SK-N-SH (cell line): ENCODE measurements around the gene PHOSPHO2. TPM values are rescaled to one million over a fixed set of nuclear protein-coding genes. Genes with fewer than 3 reads are reported as not detected.

Source experiments
- CTCF ChIA-PET: fragments of 300-600, 350-600 bp; formaldehyde crosslinking; extraction: SDS; loops from one replicate; lab custom pipeline; 2021; lab: Yijun Ruan, JAX
- POLR2A ChIA-PET: fragments of 350-600 bp; sonication (Branson Sonifier 250); formaldehyde crosslinking; extraction: SDS; loops from one replicate; lab custom pipeline; 2020; ENCODE audit warnings: antibody characterized with exemption, inconsistent platforms; lab: Yijun Ruan, JAX
- DNase-seq: peaks from one replicate; pipeline ENCODE4 v3.0.0; 2012
- H2AFZ ChIP-seq: fragments of 200-600 bp; sonication (generic); 2 replicates; pipeline ENCODE4 v1.8.1; 2016; ENCODE audit warnings: antibody characterized with exemption, mild to moderate bottlenecking, low read depth
- H3F3A ChIP-seq: fragments of 200-600 bp; sonication (generic); replicated peaks from 2 replicates; pipeline ENCODE3; 2016; ENCODE audit warnings: antibody characterized with exemption, mild to moderate bottlenecking; ENCODE audit not compliant: insufficient read depth
- H3K27ac ChIP-seq, 2 experiments: fragments of 200-500 bp in 1 of 2; fragments of 200-600 bp in 1 of 2; sonication (Bioruptor generic) in 1 of 2; sonication (generic), shearing (Covaris generic) in 1 of 2; 2 replicates each; pipeline versions ENCODE4 v1.5.1 to v1.6.1; 2014 to 2016; ENCODE audit warnings: low read depth in 2 of 2, inconsistent platforms in 1 of 2, low read length in 1 of 2, mild to moderate bottlenecking in 1 of 2, mixed read lengths in 1 of 2
- H3K27me3 ChIP-seq: fragments of 200-600 bp; sonication (generic), shearing (Covaris generic); 2 replicates; pipeline ENCODE4 v1.6.1; 2016; ENCODE audit warnings: mixed run types; ENCODE audit not compliant: insufficient read depth
- H3K36me3 ChIP-seq, 2 experiments: fragments of 200-500 bp in 1 of 2; fragments of 200-600 bp in 1 of 2; sonication (Bioruptor generic) in 1 of 2; sonication (generic) in 1 of 2; replicated peaks in 1 of 2; 2 replicates each; pipeline versions ENCODE3 to v1.5.1; 2014 to 2016; ENCODE audit warnings: low read length in 1 of 2, mild to moderate bottlenecking in 1 of 2; ENCODE audit not compliant: insufficient read depth in 2 of 2, control insufficient read depth in 1 of 2
- H3K4me1 ChIP-seq, 2 experiments: fragments of 200-500 bp in 1 of 2; fragments of 200-600 bp in 1 of 2; sonication (Bioruptor generic) in 1 of 2; sonication (generic), shearing (Covaris generic) in 1 of 2; 2 replicates each; pipeline versions ENCODE4 v1.5.1 to v1.6.1; 2014 to 2016; ENCODE audit warnings: low read depth in 1 of 2, low read length in 1 of 2, mixed run types in 1 of 2; ENCODE audit not compliant: insufficient read depth in 2 of 2, control insufficient read depth in 1 of 2
- H3K4me2 ChIP-seq: fragments of 200-600 bp; sonication (generic), shearing (Covaris generic); 2 replicates; pipeline ENCODE4 v1.6.1; 2017; ENCODE audit warnings: mixed run types
- H3K4me3 ChIP-seq, 2 experiments: fragments of 200-500 bp in 1 of 2; fragments of 200-600 bp in 1 of 2; sonication (Bioruptor generic) in 1 of 2; sonication (generic), shearing (Covaris generic) in 1 of 2; 2 replicates each; pipeline versions ENCODE4 v1.5.1 to v1.8.1; 2014 to 2016; ENCODE audit warnings: low read depth in 2 of 2, inconsistent platforms in 1 of 2, low read length in 1 of 2, mild to moderate bottlenecking in 1 of 2, mixed read lengths in 1 of 2, moderate library complexity in 1 of 2
- H3K79me2 ChIP-seq: fragments of 200-600 bp; sonication (generic); 2 replicates; pipeline ENCODE4 v1.8.1; 2017; ENCODE audit warnings: mild to moderate bottlenecking; ENCODE audit not compliant: insufficient read depth
- H3K9ac ChIP-seq: fragments of 200-600 bp; sonication (generic); 2 replicates; pipeline ENCODE4 v1.6.1; 2017; ENCODE audit warnings: mixed run types
- H3K9me2 ChIP-seq: fragments of 200-600 bp; sonication (generic); 2 replicates; pipeline ENCODE4 v1.6.1; 2017; ENCODE audit warnings: mixed run types
- H3K9me3 ChIP-seq: fragments of 200-600 bp; sonication (generic); 2 replicates; pipeline ENCODE4 v1.6.1; 2017; ENCODE audit warnings: mixed run types, mild to moderate bottlenecking, moderate library complexity
- H4K20me1 ChIP-seq: fragments of 200-600 bp; sonication (generic); 2 replicates; pipeline ENCODE4 v1.6.1; 2017; ENCODE audit warnings: mild to moderate bottlenecking, mixed run types; ENCODE audit not compliant: insufficient read depth
- CHD2 ChIP-seq: fragments of 150-350 bp; IDR thresholded peaks from 2 replicates; pipeline ENCODE4 v1.6.1; 2018; ENCODE audit warnings: low read length; ENCODE audit not compliant: partially characterized antibody
- EP300 ChIP-seq, 2 experiments: IDR thresholded peaks; 2 replicates each; pipeline versions ENCODE4 v1.4.0 to v1.6.1; 2012; ENCODE audit warnings: borderline replicate concordance in 1 of 2, low read depth in 1 of 2, low read length in 1 of 2
- EZH2phosphoT487 ChIP-seq: fragments of 200-600 bp; sonication (generic); IDR thresholded peaks from 2 replicates; pipeline ENCODE4 v1.6.1; 2017; ENCODE audit warnings: low read depth, mixed run types, mild to moderate bottlenecking, antibody characterized with exemption, moderate library complexity, borderline replicate concordance
- GABPA ChIP-seq: IDR thresholded peaks from 2 replicates; pipeline ENCODE4 v1.4.0; 2012; ENCODE audit warnings: low read depth, mild to moderate bottlenecking
- MAX ChIP-seq: IDR thresholded peaks from 2 replicates; pipeline ENCODE4 v1.4.0; 2012; ENCODE audit warnings: low read depth
- NFIC ChIP-seq: IDR thresholded peaks from 2 replicates; pipeline ENCODE4 v1.4.0; 2012; ENCODE audit warnings: borderline replicate concordance
- PBX3 ChIP-seq: IDR thresholded peaks from 2 replicates; pipeline ENCODE4; 2012
- POLR2AphosphoS5 ChIP-seq: IDR thresholded peaks from 2 replicates; pipeline ENCODE4 v1.6.1; 2012; ENCODE audit warnings: low read depth, low read length
- RAD21 ChIP-seq: IDR thresholded peaks from 2 replicates; pipeline ENCODE4 v1.6.1; 2012; ENCODE audit warnings: mild to moderate bottlenecking, low read length
- RCOR1 ChIP-seq: fragments of 150-350 bp; IDR thresholded peaks from 2 replicates; pipeline ENCODE4 v1.6.1; 2017; ENCODE audit warnings: antibody characterized with exemption, low read length
- RFX5 ChIP-seq: IDR thresholded peaks from 2 replicates; pipeline ENCODE4 v1.6.1; 2012; ENCODE audit warnings: mild to moderate bottlenecking, improper control_type of control experiment, low read length
- RXRA ChIP-seq: IDR thresholded peaks from 2 replicates; pipeline ENCODE4 v1.4.0; 2012; ENCODE audit warnings: low read depth, mild to moderate bottlenecking, borderline replicate concordance
- SIN3A ChIP-seq: IDR thresholded peaks from 2 replicates; pipeline ENCODE4 v1.6.1; 2012; ENCODE audit warnings: low read depth, mild to moderate bottlenecking, low read length, moderate library complexity, borderline replicate concordance
- TAF1 ChIP-seq: IDR thresholded peaks from 2 replicates; pipeline ENCODE4 v1.6.1; 2012; ENCODE audit warnings: low read depth, mild to moderate bottlenecking, low read length, moderate library complexity, borderline replicate concordance
- TEAD4 ChIP-seq: IDR thresholded peaks from 2 replicates; pipeline ENCODE4 v1.4.0; 2012; ENCODE audit warnings: mild to moderate bottlenecking, borderline replicate concordance; ENCODE audit not compliant: insufficient read depth
- USF1 ChIP-seq: IDR thresholded peaks from 2 replicates; pipeline ENCODE4 v1.4.0; 2012; ENCODE audit warnings: low read depth, borderline replicate concordance
- WGBS: methylation state at CpG from one replicate; pipeline ENCODE4 v1.1.6; 2017; ENCODE audit warnings: low lambda C conversion rate; 5-methylcytosine and 5-hydroxymethylcytosine counted together
- polyA plus RNA-seq, 3 experiments: library from polyadenylated mRNA; depleted of rRNA; stranded (reverse); fragments of >200 nt; gene quantifications; 2 replicates each; pipeline ENCODE4 v1.2.3, GENCODE V29; 2012
- TF ChIP-seq, protein P1 (sequence below): IDR thresholded peaks from 2 replicates; pipeline ENCODE4 v1.6.1; 2012; ENCODE audit warnings: mild to moderate bottlenecking, low read depth, low read length, moderate library complexity

The PHOSPHO2 gene
- polyA plus RNA-seq, 1 of the 3 experiments (the other 2 are of a cell fraction) = 1.1 TPM

DNA sequence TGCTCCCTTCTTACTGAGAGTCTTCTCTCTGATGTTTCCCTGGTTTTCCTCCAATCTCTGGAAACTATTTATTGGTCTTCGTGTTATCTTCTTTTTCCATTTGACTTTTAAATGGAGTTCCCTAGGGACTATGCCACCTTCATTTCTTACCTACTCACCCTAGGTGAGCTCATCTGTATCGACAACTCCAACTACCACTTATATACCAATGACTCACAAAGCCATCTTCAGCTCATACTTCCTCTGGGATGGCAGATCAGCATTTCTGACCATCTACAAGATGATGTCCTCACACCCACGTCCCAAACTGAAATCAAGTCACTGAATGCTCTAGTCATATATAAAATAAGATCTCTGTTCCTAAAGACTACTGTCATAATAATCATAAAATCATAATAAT lies 40.6 kb upstream of the PHOSPHO2 start:
- ChIA-PET POLR2A (no interaction called here), CTCF (interaction anchor here (1.0 kb wide), 1 partner anchor 30 kb away, joined by 3 read pairs; no protein-coding TSS in a partner anchor)
- Histone ChIP-seq H3K4me1 (no peaks in the 10 kb centered on the region), H3K9me2 (no peaks in the 10 kb centered on the region), H2AFZ (no peak overlapping the region), H3K36me3 (no peaks in the 10 kb centered on the region), H3K27me3 (no peaks in the 10 kb centered on the region), H3K9ac (no peak overlapping the region), H3K79me2 (no peaks in the 10 kb centered on the region), H4K20me1 (no peaks in the 10 kb centered on the region), H3K4me3 (no peak overlapping the region), H3K9me3 (no peaks in the 10 kb centered on the region), H3K27ac (no peak overlapping the region), H3K4me2 (no peak overlapping the region), H3F3A (no peaks in the 10 kb centered on the region)
- WGBS = 65% methylated on average over 3 of the region's 3 CpGs
- TF ChIP-seq EZH2phosphoT487 = no peak
- no peak for TF ChIP-seq GABPA
- no peak for TF ChIP-seq POLR2AphosphoS5
- no peak for TF ChIP-seq RAD21
- TF ChIP-seq MAX = no peak
- no peak for TF ChIP-seq PBX3
- TF ChIP-seq SIN3A = no peak
- no peak for TF ChIP-seq CHD2
- TF ChIP-seq EP300 (IDR thresholded peaks at IDR 0.05; ENCODE audit: borderline replicate concordance in 1 of 2, low read depth in 1 of 2, low read length in 1 of 2) = no peak
- no peak for TF ChIP-seq USF1
- TF ChIP-seq RXRA = no peak
- TF ChIP-seq, protein P1, sequence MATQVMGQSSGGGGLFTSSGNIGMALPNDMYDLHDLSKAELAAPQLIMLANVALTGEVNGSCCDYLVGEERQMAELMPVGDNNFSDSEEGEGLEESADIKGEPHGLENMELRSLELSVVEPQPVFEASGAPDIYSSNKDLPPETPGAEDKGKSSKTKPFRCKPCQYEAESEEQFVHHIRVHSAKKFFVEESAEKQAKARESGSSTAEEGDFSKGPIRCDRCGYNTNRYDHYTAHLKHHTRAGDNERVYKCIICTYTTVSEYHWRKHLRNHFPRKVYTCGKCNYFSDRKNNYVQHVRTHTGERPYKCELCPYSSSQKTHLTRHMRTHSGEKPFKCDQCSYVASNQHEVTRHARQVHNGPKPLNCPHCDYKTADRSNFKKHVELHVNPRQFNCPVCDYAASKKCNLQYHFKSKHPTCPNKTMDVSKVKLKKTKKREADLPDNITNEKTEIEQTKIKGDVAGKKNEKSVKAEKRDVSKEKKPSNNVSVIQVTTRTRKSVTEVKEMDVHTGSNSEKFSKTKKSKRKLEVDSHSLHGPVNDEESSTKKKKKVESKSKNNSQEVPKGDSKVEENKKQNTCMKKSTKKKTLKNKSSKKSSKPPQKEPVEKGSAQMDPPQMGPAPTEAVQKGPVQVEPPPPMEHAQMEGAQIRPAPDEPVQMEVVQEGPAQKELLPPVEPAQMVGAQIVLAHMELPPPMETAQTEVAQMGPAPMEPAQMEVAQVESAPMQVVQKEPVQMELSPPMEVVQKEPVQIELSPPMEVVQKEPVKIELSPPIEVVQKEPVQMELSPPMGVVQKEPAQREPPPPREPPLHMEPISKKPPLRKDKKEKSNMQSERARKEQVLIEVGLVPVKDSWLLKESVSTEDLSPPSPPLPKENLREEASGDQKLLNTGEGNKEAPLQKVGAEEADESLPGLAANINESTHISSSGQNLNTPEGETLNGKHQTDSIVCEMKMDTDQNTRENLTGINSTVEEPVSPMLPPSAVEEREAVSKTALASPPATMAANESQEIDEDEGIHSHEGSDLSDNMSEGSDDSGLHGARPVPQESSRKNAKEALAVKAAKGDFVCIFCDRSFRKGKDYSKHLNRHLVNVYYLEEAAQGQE = no peak
- no peak for TF ChIP-seq TEAD4
- TF ChIP-seq NFIC = no peak
- no peak for TF ChIP-seq RFX5
- no peak for TF ChIP-seq RCOR1
- no peak for TF ChIP-seq TAF1
- no peak for DNase-seq
